NCI-H1930 (cell line): Measurements from ENCODE around the gene MTCH1.

Experiments
- DNase-seq, 2 experiments: peaks; one replicate each; lab custom pipeline; 2025; lab: John Stamatoyannopoulos, UW

MTCH1 gene

DNA sequence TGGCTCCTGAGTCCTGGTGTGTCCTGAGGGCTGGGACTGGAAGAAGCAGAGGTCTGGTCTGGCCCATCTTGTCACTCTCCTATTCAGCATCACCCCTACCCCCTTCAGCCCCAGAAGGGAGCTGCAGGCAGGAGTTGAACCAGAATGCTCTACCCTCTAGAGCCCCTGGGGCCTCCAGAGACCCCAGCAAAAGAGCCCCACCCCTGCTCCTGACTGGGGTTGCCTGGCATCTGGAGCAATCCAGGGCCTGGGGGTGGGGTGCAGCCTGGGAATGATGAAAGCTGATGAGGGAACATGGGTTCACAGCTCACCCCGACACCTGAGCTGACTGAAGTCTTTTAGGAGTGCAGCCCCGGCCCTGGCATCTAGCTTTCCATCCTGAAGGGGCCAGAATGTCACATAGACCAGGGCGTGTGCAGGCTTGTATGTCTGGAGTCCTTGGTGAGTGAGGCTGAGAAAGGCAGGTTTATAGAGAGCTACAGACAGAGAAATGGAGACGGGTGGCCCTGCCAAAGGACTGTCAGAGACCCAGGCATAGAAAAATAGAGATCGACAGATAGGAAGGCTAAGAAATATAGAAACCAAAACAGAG is 31.7 kb upstream of the MTCH1 start:
- DNase-seq: no peak

DNA sequence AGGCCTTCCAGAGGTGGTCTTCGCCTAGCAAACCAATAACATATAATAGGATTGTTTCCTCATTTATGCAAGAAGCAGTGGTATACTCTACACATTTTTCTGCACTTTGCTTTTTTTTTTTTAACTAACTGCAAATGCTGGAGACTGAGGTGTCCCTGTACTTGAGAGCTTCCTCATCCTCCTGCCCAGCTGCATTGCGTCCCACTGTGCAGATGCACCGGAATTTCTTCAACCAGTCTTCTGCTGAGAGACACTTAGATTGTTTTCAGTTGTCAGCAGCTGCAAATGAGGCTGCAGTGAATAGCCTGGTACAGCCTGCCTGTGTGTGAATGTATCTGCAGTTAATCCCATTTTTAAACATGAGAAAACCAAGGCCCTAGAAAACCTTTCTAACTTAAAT is 31.0 kb upstream of the MTCH1 start:
- no peak for DNase-seq

DNA sequence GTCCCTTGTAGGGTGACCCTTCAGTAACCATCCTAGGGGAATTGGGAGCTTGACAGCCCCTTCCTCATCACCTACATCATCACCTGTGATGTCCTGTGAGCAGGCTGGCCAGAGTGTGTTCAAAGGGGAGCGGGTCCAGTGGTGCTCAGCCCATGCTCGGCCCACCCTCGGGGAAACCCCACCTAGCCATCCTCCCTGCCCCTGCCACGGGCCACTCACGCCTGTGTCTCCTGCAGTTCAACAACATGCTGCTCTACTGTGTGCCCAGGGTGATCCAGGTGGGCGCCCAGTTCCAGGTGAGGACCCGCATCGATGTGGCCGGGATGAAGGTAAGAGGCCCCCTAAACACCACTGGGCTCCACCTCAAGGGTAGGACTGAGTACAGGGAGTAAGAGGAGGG is 29.5 kb upstream of the MTCH1 start:
- DNase-seq: no peak

DNA sequence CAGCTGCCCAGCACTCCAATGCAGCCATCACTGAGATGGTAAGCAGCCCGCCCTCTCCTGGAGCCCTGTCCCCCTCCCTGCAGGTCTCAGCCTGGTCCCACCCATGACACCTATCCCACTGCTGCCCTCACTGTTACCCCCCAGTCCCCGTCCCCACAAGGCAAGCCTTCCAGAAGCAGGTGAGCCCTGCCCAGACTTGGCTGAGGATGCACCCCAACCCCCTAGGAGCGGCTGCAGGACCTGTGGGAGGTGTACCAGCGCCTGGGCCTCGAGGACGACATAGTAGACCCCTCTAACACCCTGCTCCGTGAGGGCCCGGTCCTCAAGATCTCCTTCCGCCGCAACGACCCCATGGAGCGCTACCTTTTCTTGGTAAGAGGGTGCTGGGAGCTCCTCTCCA is 28.7 kb upstream of the MTCH1 start:
- no peak for DNase-seq

DNA sequence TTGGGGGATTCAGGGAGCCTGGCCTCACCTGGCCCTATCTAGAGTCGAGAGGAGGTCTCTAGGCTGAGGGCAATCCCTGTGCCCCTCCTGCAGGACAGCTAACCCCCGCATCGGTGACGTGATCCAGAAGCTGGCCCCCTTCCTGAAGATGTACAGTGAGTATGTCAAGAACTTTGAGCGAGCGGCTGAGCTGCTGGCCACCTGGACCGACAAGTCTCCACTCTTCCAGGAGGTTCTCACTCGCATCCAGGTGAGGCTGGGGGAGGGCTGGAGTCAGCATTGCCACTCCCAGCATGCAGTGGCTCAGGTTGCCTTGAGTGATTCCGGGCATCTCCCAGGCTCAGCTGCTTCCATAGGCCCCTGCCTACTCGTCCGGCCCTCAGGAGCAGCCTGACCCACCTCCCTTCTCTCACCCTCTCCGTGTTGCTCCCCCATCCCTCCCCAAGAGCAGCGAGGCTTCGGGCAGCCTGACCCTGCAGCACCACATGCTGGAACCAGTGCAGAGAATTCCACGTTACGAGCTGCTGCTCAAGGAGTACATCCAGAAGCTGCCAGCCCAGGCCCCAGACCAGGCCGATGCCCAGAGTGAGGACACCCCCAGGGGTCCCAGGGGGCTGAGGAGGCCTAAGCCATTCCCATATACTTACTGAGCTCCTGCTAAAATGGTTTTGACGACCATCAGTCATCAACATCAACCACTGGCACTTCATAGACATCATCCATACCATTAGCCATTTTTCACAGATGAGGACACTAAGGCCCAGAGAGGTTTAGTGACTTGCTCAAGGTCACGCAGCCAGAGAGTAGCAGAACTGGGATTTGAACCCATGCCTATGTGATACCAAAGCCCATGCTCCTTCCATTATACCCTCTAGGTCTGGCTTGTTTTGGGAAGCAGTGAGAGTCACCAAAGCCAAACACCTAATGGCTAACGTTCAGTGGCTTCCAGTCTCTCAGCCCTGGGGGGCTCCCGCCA is 27.8 kb upstream of the MTCH1 start:
- no peak for DNase-seq

DNA sequence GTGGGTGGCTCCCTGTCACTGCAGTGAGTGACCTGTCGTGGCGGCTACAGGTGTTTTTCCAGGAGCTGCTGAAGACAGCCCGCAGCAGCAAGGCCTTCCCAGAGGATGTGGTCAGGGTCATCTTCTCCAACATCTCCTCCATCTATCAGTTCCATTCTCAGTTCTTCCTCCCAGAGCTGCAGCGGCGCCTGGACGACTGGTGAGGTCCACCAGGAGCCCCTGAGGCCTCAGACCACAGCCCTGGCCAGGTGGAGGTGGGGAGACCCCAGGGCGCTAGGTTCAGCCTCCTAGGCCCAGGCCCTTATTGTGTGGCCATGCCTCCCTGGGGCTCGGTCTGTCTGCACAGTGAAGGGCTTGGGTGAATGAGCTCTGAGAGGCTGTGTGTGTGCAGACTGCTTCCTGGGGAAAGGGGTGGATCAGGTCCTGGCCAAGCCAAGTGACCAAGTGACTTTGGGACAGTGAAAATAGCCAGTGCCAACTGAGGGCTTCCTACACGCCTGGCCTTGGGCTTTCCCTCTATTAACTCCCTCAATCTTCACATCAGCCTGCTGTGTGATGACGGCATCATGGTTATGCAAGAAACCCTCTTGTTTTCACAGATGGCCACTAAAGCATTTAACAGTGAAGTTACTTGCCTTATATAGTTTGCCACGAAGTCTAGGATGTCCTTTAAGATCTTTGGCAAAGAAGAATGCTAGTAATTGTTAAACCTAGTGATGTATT is 25.8 kb upstream of the MTCH1 start:
- DNase-seq: no peak

DNA sequence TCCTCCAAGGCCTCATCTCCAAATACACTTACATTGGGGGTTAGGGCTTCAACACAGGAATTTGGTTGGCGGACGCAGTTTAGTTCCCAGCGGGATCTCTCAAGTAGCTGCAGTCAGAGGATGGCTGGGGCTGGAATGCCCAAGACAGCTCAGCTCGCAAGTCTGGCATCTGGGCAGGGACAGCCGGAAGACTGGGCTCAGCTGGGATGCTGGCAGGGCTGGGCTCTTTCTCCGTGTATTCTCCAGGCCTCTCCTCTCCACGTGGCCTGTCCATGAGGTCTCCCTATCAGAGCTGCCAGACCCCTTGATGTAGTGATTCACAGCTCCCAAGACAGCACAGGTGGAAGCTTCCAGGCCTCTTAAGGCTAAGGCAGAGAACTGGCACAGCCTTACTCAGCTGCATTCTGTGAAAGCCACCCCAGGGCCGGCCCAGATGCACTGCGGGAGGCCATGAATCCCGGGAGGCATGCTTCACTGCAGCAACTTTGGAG is 24.5 kb upstream of the MTCH1 start:
- no peak for DNase-seq

DNA sequence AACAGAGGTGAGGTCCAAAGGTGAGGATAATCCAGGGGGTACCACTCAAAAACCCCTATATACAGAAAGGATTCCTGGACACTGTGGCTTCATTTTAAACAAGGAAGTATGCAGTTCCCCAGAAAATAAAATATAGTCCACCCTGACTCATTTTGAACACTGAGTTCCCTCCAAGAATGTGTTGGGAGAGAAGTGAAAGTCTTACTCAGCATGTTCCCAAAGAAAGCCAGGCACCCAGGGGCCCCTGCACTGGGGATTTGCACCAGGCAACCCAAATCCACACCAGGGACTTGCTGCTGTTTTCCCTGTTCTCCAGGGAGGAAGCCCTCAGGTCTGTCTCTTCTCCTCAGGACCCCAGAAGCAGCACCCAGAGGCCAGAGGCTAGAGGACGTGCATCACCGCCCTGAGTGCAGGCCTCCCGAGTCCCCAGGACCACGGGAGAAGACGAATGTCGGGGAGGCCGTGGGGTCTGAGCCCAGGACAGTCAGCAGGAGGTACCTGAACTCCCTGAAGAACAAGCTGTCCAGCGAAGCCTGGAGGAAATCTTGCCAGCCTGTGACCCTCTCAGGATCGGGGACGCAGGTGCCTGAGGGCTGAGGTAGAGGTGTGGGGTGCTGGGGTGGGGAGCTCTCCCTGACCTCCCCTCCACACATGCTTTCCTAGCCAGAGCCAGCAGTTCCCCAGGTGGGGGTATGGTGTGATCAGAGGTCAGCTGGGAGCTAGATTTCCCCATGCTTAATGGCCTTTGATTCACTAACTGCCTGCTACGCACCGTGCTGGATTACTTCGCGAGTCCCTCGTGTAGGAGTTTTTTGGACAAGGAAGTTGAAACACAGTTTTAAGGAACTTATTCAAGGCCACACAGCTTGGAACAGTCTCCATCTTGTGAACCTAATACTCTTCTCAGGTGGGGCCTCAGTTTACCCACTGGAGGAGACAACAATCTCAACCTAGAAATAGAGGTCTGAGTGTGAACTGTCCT is 22.8 kb upstream of the MTCH1 start:
- DNase-seq: no peak

DNA sequence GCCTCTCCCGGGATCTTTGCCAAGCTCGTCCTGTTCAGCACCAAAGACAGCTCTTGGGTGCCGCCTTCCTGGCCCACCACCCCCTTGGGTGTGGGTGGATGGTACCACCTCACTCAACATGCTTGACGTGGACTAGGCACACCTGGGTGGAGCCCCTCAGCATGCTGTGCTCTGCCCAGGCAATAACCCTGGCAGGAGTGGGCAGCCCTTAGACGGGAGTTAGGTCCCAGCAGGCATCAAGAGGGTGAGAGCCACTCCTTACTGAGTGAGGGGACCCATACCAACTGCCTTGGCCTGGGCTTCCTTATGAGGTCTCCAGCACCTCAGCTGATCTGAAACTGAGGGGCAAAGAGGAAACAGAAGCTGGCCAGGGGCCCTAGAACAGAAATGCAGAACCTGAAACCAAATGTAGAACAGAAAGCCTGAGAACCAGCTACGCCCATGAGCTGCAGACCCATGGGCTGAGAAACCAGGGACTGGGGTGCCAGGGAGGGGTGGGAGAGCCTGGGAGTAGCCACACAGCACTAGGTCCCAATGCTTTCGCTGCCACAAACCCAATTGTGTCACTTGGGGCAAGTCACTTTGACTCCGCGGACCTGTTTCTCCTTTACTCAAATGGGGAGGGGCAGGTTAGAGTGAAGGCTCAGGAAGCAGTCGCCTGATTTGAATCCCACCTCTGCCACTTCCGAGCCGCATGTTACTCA is 21.5 kb upstream of the MTCH1 start:
- no peak for DNase-seq

DNA sequence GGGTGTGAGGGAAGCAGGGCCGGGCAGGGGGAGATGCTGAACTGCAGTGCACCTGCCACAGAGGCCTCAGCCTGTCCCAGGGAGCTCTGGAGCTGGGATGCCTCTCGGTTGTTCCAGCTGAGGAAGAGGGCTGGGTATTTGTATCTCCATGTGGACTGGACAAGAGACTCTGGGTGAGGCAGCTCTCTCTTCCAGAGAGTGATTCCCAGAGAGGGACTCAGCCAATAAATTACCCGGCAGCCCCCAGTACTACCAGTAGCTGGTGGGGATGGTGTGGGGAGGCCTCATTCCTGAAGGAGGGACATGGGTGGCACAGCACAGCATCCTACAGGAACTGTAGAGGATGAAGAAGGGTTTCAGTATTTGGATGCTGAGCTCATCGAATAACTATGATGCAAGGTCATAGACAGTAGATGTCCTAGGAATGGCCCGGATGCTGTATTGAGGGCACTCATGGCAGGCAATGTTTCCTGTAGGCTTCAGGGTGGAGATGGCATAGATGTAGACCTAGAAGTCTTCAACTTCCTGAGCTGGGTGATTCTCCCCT is 20.9 kb upstream of the MTCH1 start:
- no peak for DNase-seq

DNA sequence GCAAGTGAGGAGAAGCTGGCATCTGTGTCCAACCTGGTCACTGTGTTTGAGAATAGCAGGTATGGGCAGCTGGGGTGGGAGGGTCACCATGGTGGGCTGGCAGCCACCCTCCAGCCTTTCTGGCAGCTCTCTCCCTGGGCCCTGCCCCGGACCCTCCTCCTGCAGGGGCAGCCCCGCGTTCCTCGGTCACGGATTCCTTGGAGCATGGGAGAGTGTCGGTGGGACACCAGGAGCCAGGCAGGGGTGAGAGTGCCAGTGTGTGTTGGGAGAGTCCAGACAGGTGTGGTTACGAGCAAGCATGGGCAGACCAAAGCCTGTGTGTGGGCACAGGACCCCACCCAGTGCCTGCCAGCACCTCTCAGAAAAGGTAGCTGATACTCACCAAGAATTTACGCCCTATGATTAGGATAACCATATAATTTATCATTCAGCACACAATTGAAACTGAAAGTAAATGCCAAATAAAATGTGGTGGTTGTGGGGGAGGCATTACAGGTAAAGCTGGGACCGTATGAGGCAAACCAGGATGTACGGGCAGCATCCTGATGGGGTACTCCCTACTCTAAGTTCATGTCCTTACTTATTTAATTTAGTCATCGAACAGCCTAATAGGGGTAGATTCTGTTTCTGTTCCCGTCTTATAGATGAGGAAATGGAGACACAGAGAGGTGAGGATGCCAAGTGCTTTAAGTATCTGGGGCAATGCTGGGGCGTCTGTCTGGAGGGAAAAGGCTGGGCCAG is 20.0 kb upstream of the MTCH1 start:
- DNase-seq: no peak

DNA sequence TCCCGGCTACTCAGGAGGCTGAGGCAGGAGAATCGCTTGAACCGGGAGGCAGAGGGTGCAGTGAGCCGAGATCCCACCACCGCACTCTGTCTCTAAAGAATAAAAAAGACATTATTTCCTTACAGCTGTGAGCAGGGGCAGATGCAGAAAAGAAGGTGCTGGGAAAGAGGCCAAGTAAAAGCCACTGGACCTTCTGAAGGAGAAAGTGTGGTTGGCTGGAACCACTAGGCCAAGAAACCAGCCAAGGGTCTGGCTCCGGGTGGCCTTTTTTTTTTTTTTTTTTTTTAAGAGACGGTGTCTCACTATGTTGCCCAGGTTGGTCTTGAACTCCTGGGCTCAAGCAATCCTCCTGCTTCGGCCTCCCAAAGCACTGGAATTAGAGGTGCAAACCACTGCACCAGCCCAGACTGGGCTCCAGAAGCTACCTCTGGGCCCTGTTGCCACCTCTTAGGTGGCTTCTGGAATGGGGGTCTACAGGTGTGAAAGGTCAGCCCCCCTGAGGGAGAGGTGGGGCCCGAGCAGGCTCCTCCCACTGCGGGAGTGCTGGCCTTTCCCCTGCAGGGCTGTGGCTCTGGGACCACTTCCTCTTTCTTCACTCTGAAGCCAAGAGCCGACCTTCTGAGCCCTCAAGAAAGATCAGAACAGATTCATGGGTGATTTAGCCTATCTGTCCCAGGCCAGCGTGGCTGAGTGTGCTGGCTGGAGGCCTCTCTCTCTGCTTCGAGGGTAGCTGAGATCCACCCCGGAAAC is 19.2 kb upstream of the MTCH1 start, which contains the start of gene FGD2:
FGD2 (plus strand) TSS at position 595 of the 750 bp plus-strand sequence. CDS start 163 bp downstream, outside the sequence.
- DNase-seq: no peak

DNA sequence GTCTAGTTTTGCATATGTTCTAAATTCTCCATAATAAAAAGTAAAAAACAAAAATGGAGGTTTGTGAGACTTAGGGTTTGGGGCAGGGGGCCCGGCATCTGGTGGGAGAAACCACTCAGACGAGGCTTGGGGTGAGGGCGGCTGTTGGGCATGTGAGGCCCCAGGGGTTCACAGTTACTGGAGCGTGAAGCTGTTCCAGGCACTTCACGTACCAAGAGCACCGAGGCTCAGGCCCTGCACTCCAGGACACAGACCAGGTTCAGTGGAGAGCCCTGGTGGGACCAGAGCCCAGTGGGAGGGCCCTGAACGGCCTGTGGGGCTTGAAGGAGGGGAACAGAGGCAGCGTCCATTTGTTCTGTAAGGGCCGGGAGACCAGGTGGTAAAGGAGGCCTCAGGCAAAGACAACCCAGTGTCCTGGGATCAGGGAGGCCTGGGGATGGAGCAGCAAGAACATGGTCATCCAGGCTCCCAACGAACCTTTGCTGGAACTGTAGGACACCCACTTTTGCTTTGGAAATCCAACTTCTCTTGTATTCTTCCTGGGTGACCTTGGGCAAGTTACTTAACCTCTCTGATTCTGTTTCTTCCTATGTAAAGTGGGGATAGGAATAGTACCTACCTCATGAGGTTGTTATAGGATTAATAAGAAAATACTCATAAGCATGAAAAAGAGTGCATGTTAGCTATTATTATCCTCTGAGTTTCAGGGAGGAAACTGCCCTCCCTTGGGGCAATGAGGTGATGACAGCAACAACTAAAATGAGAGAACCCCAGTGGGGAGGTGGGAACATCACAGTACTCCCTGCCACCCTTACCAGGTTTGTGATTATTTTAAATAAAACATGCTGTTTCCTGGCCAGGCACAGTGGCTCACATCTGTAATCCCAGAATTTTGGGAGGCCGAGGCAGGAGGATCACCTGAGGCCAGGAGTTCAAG is 18.3 kb upstream of the MTCH1 start:
- no peak for DNase-seq

DNA sequence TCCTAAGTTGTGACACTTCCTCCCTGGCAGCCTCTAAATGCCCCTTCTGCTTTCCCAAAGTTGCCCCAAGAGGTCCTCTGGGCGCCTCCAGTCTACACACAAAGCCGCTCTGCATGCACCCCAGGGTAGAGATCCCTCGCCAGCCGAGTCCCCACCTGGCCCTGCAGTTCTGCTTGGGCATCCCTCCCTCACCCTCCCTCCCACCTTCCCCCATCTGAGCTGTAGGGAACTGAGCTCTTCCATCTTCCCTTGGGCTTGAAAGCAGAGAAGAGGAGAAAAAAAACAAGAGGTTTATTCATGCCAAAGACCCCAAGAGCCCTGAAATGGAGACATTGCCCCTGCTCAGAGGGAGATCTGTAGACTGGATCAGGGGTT is 13.7 kb upstream of the MTCH1 start:
- no peak for DNase-seq

DNA sequence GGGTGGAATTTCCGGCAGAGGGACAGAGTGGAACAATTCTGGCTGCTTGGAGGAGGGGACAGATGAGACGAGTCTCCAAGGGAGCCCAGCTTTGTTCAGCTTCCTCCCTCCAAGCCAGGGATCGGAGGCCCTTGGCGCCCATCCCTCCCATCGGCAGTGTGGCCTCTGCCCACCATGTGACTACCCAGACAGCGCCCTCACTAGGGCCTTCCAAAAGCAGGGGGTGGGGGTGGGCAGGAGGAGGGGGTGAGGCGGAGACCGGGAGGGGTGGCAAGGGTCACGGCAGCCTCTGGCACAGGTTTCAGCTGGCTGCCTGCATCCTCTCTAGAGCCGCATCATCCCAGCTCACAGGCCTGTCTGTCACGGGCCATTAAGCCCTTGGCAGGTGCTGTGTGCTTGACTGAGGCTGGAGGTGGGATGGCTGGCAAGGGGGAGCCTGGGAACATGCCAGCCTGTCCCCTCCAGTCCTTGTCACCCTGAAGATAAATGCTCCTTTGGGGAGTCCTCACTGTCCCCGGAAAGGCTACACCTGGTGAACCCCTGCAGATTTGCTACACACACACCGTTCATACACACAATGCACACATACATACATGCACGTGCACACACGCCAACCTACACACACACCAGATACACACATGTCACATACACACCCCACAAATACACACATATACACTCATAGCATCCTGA is 13.2 kb upstream of the MTCH1 start:
- DNase-seq: no peak

DNA sequence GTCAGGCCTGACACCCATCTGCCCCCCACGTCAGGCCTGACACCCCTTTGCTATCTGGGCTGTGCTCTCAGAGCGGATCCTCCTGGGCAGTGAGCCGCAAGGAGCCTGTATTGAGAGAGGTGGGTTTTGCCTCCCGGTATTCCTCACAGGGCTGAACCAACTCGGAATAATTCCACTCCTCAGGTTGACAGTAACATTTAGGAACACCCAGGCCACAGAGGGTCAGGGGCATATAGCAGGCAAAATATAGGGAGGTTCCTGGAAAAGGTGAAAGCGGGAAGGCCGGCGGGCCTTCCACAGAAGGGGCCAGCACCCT is 12.7 kb upstream of the MTCH1 start:
- DNase-seq: no peak
